Measurements from ENCODE around the gene GMIP. TPM values are rescaled to one million over a fixed set of nuclear protein-coding genes. Genes with fewer than 3 reads are reported as not detected.

GMIP gene
- total and polyA plus RNA-seq, 2 donors (not counting 1 experiment from before 2014, with no cell fraction given), result 2.3 to 5.3 TPM

- no peak overlapping the region for H3K4me3 ChIP-seq (replicated peaks in 1 of 4; ENCODE audit: control extremely low read depth in 1 of 4, insufficient read depth in 1 of 4, low read depth in 3 of 4, low read length in 4 of 4)
- no peaks in the 10 kb centered on the region for H4K20me1 ChIP-seq (ENCODE audit: control insufficient read depth, extremely low read depth, insufficient read depth, low read length)
- H3K9me3 ChIP-seq (ENCODE audit: control insufficient read depth, insufficient read depth, low read depth, low read length), result no peaks in the 10 kb centered on the region
- TF ChIP-seq EZH2 (IDR thresholded peaks at IDR 0.05; ENCODE audit: low read length, missing control alignments), result no peak
- no peak for TF ChIP-seq CTCF (conservative IDR thresholded peaks at IDR 0.05 in 1 of 2, IDR thresholded peaks at IDR 0.05 in 1 of 2; ENCODE audit: low read depth in 1 of 2, low read length in 2 of 2)
- H3K27me3 ChIP-seq (ENCODE audit: control insufficient read depth, insufficient read depth, low read length), result no peaks in the 10 kb centered on the region
- no peak overlapping the region for H2AFZ ChIP-seq (ENCODE audit: low read length)
- no peak overlapping the region for H3K9ac ChIP-seq (ENCODE audit: insufficient read depth, low read length)
- no peak overlapping the region for H3K27ac ChIP-seq (ENCODE audit: insufficient read depth, low read length)
- DNase-seq (ENCODE audit: low read depth in 2 of 2), result no peak
- H3K4me1 ChIP-seq (ENCODE audit: control insufficient read depth, extremely low read depth, insufficient read depth, low read length), result no peaks in the 10 kb centered on the region
- no peaks in the 10 kb centered on the region for H3K79me2 ChIP-seq (ENCODE audit: control insufficient read depth, insufficient read depth, low read length)
- H3K36me3 ChIP-seq (ENCODE audit: control insufficient read depth, insufficient read depth, low read length), result no peaks in the 10 kb centered on the region
- no peak overlapping the region for H3K4me2 ChIP-seq (ENCODE audit: extremely low read depth, insufficient read depth, low read length)
Measured at GRCh38 chr19:19626516-19627472, 16.7 kb downstream of the GMIP start.

- Histone ChIP-seq H3K4me1 (ENCODE audit: control insufficient read depth, extremely low read depth, insufficient read depth, low read length) (no peaks in the 10 kb centered on the region), H3K9me3 (ENCODE audit: control insufficient read depth, insufficient read depth, low read depth, low read length) (no peaks in the 10 kb centered on the region), H3K4me2 (ENCODE audit: extremely low read depth, insufficient read depth, low read length) (no peak overlapping the region), H3K27ac (ENCODE audit: insufficient read depth, low read length) (no peak overlapping the region), H3K4me3 (replicated peaks in 1 of 4; ENCODE audit: control extremely low read depth in 1 of 4, insufficient read depth in 1 of 4, low read depth in 3 of 4, low read length in 4 of 4) (no peak overlapping the region), H4K20me1 (ENCODE audit: control insufficient read depth, extremely low read depth, insufficient read depth, low read length) (no peaks in the 10 kb centered on the region), H3K79me2 (ENCODE audit: control insufficient read depth, insufficient read depth, low read length) (no peaks in the 10 kb centered on the region), H3K36me3 (ENCODE audit: control insufficient read depth, insufficient read depth, low read length) (no peaks in the 10 kb centered on the region), H2AFZ (ENCODE audit: low read length) (no peak overlapping the region), H3K27me3 (ENCODE audit: control insufficient read depth, insufficient read depth, low read length) (no peaks in the 10 kb centered on the region), H3K9ac (ENCODE audit: insufficient read depth, low read length) (no peak overlapping the region)
- DNase-seq (ENCODE audit: low read depth in 2 of 2), result no peak
- TF ChIP-seq EZH2 (IDR thresholded peaks at IDR 0.05; ENCODE audit: low read length, missing control alignments) (no peak), CTCF (conservative IDR thresholded peaks at IDR 0.05 in 1 of 2, IDR thresholded peaks at IDR 0.05 in 1 of 2; ENCODE audit: low read depth in 1 of 2, low read length in 2 of 2) (no peak)
Measured at GRCh38 chr19:19624032-19624570, 19.4 kb downstream of the GMIP start.

- no peak for DNase-seq (ENCODE audit: low read depth in 2 of 2)
- Histone ChIP-seq H3K4me2 (ENCODE audit: extremely low read depth, insufficient read depth, low read length) (no peak overlapping the region), H3K79me2 (ENCODE audit: control insufficient read depth, insufficient read depth, low read length) (no peaks in the 10 kb centered on the region), H3K9me3 (ENCODE audit: control insufficient read depth, insufficient read depth, low read depth, low read length) (no peaks in the 10 kb centered on the region), H4K20me1 (ENCODE audit: control insufficient read depth, extremely low read depth, insufficient read depth, low read length) (no peaks in the 10 kb centered on the region), H2AFZ (ENCODE audit: low read length) (no peak overlapping the region), H3K4me1 (ENCODE audit: control insufficient read depth, extremely low read depth, insufficient read depth, low read length) (no peaks in the 10 kb centered on the region), H3K9ac (ENCODE audit: insufficient read depth, low read length) (no peak overlapping the region), H3K36me3 (ENCODE audit: control insufficient read depth, insufficient read depth, low read length) (no peaks in the 10 kb centered on the region), H3K27ac (ENCODE audit: insufficient read depth, low read length) (no peak overlapping the region), H3K4me3 (replicated peaks in 1 of 4; ENCODE audit: control extremely low read depth in 1 of 4, insufficient read depth in 1 of 4, low read depth in 3 of 4, low read length in 4 of 4) (no peak overlapping the region), H3K27me3 (ENCODE audit: control insufficient read depth, insufficient read depth, low read length) (no peaks in the 10 kb centered on the region)
- TF ChIP-seq EZH2 (IDR thresholded peaks at IDR 0.05; ENCODE audit: low read length, missing control alignments), result no peak
Measured at GRCh38 chr19:19623383-19623782, 20.1 kb downstream of the GMIP start.

All from fibroblast of lung (primary cell).